K562 (cell line): ENCODE measurements around the gene NINJ2. TPM values are rescaled to one million over a fixed set of nuclear protein-coding genes. Genes with fewer than 3 reads are reported as not detected.

ENCODE experiments used
- CHD7 ChIP-seq: fragments of 200-600 bp; sonication (generic); IDR thresholded peaks from one replicate; pipeline ENCODE4 v1.6.1; 2012; ENCODE audit warnings: mild to moderate bottlenecking, low read depth, low read length, inconsistent platforms
- FOXA3 ChIP-seq, 2 experiments: fragments of 450-650 bp in 1 of 2; sonication (generic) in 1 of 2; formaldehyde crosslinking; IDR thresholded peaks in 1 of 2; conservative IDR thresholded peaks in 1 of 2; 2 replicates each; pipeline versions ENCODE4 v1.4.0 to v1.8.0; 2020 to 2022; ENCODE audit warnings: mild to moderate bottlenecking in 2 of 2, missing genetic modification reagents in 1 of 2
- ZC3H11A ChIP-seq: IDR thresholded peaks from 2 replicates; pipeline ENCODE4 v1.6.1; 2012; ENCODE audit warnings: low read depth, low read length, improper control_type of control experiment
- ZKSCAN1 ChIP-seq: fragments of 150-350 bp; IDR thresholded peaks from 2 replicates; pipeline ENCODE4 v1.6.1; 2016; ENCODE audit warnings: low read depth, low read length
- ZNF263 ChIP-seq: sonication (generic); formaldehyde crosslinking; IDR thresholded peaks from 2 replicates; pipeline ENCODE4 v1.8.0; 2022; ENCODE audit warnings: mild to moderate bottlenecking, missing genetic modification reagents, borderline replicate concordance
- ZNF311 ChIP-seq: fragments of 250-450 bp; sonication (Bioruptor Pico); IDR thresholded peaks from 2 replicates; pipeline ENCODE4 v1.4.0; 2020; ENCODE audit warnings: mild to moderate bottlenecking, moderate library complexity
- polyA plus RNA-seq, 8 experiments: library from polyadenylated mRNA; depleted of rRNA in 4 of 8; stranded (reverse) in 5 of 8; unstranded in 3 of 8; fragments of >200 nt; fragmentation: Nextera tagmentation in 2 of 8; fragmentation: Illumina TruSeq in 1 of 8; extraction: Ambion mirVana in 2 of 8; extraction: Trizol in 1 of 8; gene quantifications; 2 replicates each; pipeline versions ENCODE4 v1.2.1 to v1.2.3, GENCODE V29; 2011 to 2014; ENCODE audit warnings: inconsistent platforms in 1 of 8, missing spikeins in 1 of 8
- total RNA-seq, 7 experiments: library from RNA; depleted of rRNA in 6 of 7; stranded (reverse); fragments of >200 nt in 6 of 7; fragmentation: Illumina TruSeq in 2 of 7; extraction: Trizol in 2 of 7; gene quantifications; 2 replicates each; pipeline versions ENCODE4 v1.2.1 to v1.2.3, GENCODE V29; 2011 to 2021; ENCODE audit warnings: low replicate concordance in 1 of 7

NINJ2 gene
- total and polyA plus RNA-seq, 9 of the 15 experiments (the other 6 are each of a cell fraction or from before 2014, with no cell fraction given): 2.6 to 16.0 (median 4.5) TPM

- TF ChIP-seq CHD7: no peak
- TF ChIP-seq ZC3H11A: no peak
- no peak for TF ChIP-seq ZNF263 (CRISPR knock-in tag)
- TF ChIP-seq FOXA3 (CRISPR knock-in tag; conservative IDR thresholded peaks at IDR 0.05 in 1 of 2, IDR thresholded peaks at IDR 0.05 in 1 of 2): no peak
- no peak for TF ChIP-seq ZNF311 (CRISPR knock-in tag)
- TF ChIP-seq ZKSCAN1: peak; percentile 92
These were observed 90.7 kb downstream of the NINJ2 start (continued) for GRCh38 chr12:572532-572899.
